Measurements from ENCODE around the gene NPIPB4. TPM values are rescaled to one million over a fixed set of nuclear protein-coding genes. Genes with fewer than 3 reads are reported as not detected.
"Not testable (repeated sequence)": the region's sequence is repeated elsewhere in the genome, so short reads cannot be mapped to it uniquely, and the experiment has no call there.

Gene NPIPB4
- polyA plus RNA-seq, 6 donors from 2014 or later = 2.9 to 32.8 (median 8.6) TPM

GRCh38 chr16:21819617-21820016, 37.9 kb downstream of the NPIPB4 start:
- H3K9me3 Mint-ChIP-seq; DNase-seq; ATAC-seq (ENCODE audit: low read depth in 2 of 2); H3K36me3 Mint-ChIP-seq; H3K27me3 Mint-ChIP-seq: not testable (repeated sequence)
- peak overlapping the region in 2 of 6 donors; percentile 80 to 97 for H3K27ac Mint-ChIP-seq
- H3K4me3 Mint-ChIP-seq = peak overlapping the region; percentile 74 to 100 (median 96)
- H3K4me1 Mint-ChIP-seq = peaks cover 15 to 21% (median 16%) of the 10 kb centered on the region in 3 donors

GRCh38 chr16:21817012-21817411, 40.5 kb downstream of the NPIPB4 start:
- ATAC-seq (ENCODE audit: low read depth in 2 of 2) = peak; percentile 18 to 39
- not testable (repeated sequence) for H3K9me3 Mint-ChIP-seq, DNase-seq, H3K36me3 Mint-ChIP-seq, H3K4me3 Mint-ChIP-seq, H3K27me3 Mint-ChIP-seq
- H3K27ac Mint-ChIP-seq = peak overlapping the region in 1 of 6 donors; percentile 80
- H3K4me1 Mint-ChIP-seq = peaks cover 15 to 21% (median 16%) of the 10 kb centered on the region in 3 donors

GRCh38 chr16:21815694-21816093, 41.9 kb downstream of the NPIPB4 start:
- DNase-seq; ATAC-seq (ENCODE audit: low read depth in 2 of 2); H3K27me3 Mint-ChIP-seq; H3K36me3 Mint-ChIP-seq; H3K27ac Mint-ChIP-seq; H3K9me3 Mint-ChIP-seq; H3K4me3 Mint-ChIP-seq: not testable (repeated sequence)
- H3K4me1 Mint-ChIP-seq = peaks cover 15 to 21% (median 16%) of the 10 kb centered on the region in 3 donors

GRCh38 chr16:21802375-21802663, 55.2 kb downstream of the NPIPB4 start:
- H3K9me3 Mint-ChIP-seq; H3K27ac Mint-ChIP-seq; DNase-seq; H3K4me1 Mint-ChIP-seq; H3K4me3 Mint-ChIP-seq; ATAC-seq (ENCODE audit: low read depth in 2 of 2); H3K36me3 Mint-ChIP-seq; H3K27me3 Mint-ChIP-seq: not testable (repeated sequence)

- H3K27ac Mint-ChIP-seq = peak overlapping the region in 1 of 6 donors; percentile 55
- peak; percentile 16 for DNase-seq
These were observed 55.8 kb downstream of the NPIPB4 start for GRCh38 chr16:21801538-21802374.

GRCh38 chr16:21798601-21799000, 59.0 kb downstream of the NPIPB4 start:
- not testable (repeated sequence) for H3K9me3 Mint-ChIP-seq; ATAC-seq (ENCODE audit: low read depth in 2 of 2); DNase-seq; H3K27ac Mint-ChIP-seq; H3K27me3 Mint-ChIP-seq; H3K4me3 Mint-ChIP-seq; H3K36me3 Mint-ChIP-seq; H3K4me1 Mint-ChIP-seq

More at GRCh38 chr16:21801538-21802374, 55.8 kb downstream of the NPIPB4 start:
- H3K9me3 Mint-ChIP-seq, H3K36me3 Mint-ChIP-seq, H3K4me1 Mint-ChIP-seq, H3K27me3 Mint-ChIP-seq, H3K4me3 Mint-ChIP-seq: not testable (repeated sequence)
- peak; percentile 45 to 50 for ATAC-seq (ENCODE audit: low read depth in 2 of 2)

- DNase-seq; H3K36me3 Mint-ChIP-seq; ATAC-seq (ENCODE audit: low read depth in 2 of 2); H3K9me3 Mint-ChIP-seq; H3K27me3 Mint-ChIP-seq; H3K4me3 Mint-ChIP-seq; H3K27ac Mint-ChIP-seq; H3K4me1 Mint-ChIP-seq: not testable (repeated sequence)
These were observed 64.2 kb downstream of the NPIPB4 start for GRCh38 chr16:21793310-21793709.

GRCh38 chr16:21790506-21790905, 67.0 kb downstream of the NPIPB4 start:
- DNase-seq, H3K27ac Mint-ChIP-seq, H3K27me3 Mint-ChIP-seq, H3K36me3 Mint-ChIP-seq, H3K9me3 Mint-ChIP-seq, H3K4me3 Mint-ChIP-seq, H3K4me1 Mint-ChIP-seq: not testable (repeated sequence)
- peak in 1 of 2 donors; percentile 72 for ATAC-seq (ENCODE audit: low read depth in 2 of 2)

Other genes starting within 250 kb of the NPIPB4 start
- 1 to 10 TPM in 2 of 6 donors, under 1 TPM in 4; 0.44 to 2.0 (median 0.66) TPM for gene IGSF6, start 205.1 kb downstream of the NPIPB4 start, polyA plus RNA-seq (ENCODE audit: low read depth in 6 of 6)
- not detected for gene OTOA, start 193.8 kb downstream of the NPIPB4 start, polyA plus RNA-seq (ENCODE audit: low read depth in 6 of 6)
- gene UQCRC2, start 95.6 kb upstream of the NPIPB4 start, polyA plus RNA-seq (ENCODE audit: low read depth in 6 of 6) = 100 to 1,000 TPM; 153 to 292 (median 181) TPM
- gene PDZD9, start 143.4 kb upstream of the NPIPB4 start, polyA plus RNA-seq (ENCODE audit: low read depth in 6 of 6) = under 1 TPM in 1 of 6 donors, not detected in 5; 0.29 TPM
- gene MOSMO, start 150.4 kb upstream of the NPIPB4 start, polyA plus RNA-seq (ENCODE audit: low read depth in 6 of 6) = 1 to 10 TPM; 3.1 to 7.1 (median 6.2) TPM
- under 1 TPM in 1 of 6 donors, not detected in 5; 0.08 TPM for gene VWA3A, start 234.8 kb upstream of the NPIPB4 start, polyA plus RNA-seq (ENCODE audit: low read depth in 6 of 6)